Lower leg skin (tissue), 3 donors: ENCODE measurements around the gene GATA5.

Source experiments
- CTCF ChIP-seq, 3 donors: fragments of 450-650 bp; IDR thresholded peaks; one replicate each; pipeline ENCODE4 v1.5.1; 2016; ENCODE audit warnings: antibody characterized with exemption in 3 of 3, mild to moderate bottlenecking in 3 of 3, moderate library complexity in 2 of 3
- POLR2A ChIP-seq, 2 donors: fragments of 450-650 bp; IDR thresholded peaks; one replicate each; pipeline ENCODE4 v1.6.1; 2016 to 2017; ENCODE audit warnings: antibody characterized with exemption in 2 of 2, mild to moderate bottlenecking in 1 of 2, moderate library complexity in 1 of 2

GRCh38 chr20:62458275-62459251, 17.2 kb downstream of the GATA5 start:
- TF ChIP-seq CTCF (IDR thresholded peaks at IDR 0.05): no peak
- no peak for TF ChIP-seq POLR2A (IDR thresholded peaks at IDR 0.05)
